Measurements from ENCODE around the gene PDE8B.

The PDE8B gene

DNA sequence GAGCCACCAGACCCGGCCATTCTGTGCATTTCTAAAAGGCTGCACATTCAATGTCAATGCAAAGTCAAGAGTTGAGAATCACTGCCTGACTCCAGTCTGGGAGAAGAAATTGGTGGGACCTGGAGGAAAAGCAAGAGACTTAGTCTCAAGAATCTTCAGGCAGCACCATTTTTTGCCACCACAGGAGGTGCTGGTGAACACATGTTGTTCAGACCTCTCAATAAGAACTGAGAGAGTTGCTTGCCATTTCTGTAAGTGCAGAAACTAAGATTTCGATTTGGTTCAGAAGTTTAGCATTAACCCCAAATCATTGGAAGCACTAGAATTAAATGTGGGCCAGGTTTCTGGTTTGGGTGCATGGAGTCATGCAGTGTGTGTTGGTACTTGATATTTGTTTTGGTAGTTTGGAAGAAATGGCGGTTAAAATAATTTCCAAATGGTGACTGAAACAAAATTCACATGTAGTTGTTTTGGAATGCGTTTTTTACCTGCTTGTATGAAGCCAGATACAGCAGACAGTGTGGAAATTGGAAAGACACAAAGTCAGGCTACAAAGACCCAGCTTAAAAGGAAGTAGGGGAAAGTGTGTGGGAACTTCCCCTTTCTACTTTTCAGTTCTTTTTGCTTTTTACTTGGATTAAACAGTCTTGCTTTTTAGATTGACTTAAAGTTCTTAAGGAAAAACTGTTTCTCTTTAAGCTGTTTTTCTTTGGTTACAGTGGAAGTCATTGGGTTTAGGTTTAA lies 20.4 kb downstream of the PDE8B start:
- no peak for DNase-seq (ENCODE audit: low read depth in 2 of 2)

DNA sequence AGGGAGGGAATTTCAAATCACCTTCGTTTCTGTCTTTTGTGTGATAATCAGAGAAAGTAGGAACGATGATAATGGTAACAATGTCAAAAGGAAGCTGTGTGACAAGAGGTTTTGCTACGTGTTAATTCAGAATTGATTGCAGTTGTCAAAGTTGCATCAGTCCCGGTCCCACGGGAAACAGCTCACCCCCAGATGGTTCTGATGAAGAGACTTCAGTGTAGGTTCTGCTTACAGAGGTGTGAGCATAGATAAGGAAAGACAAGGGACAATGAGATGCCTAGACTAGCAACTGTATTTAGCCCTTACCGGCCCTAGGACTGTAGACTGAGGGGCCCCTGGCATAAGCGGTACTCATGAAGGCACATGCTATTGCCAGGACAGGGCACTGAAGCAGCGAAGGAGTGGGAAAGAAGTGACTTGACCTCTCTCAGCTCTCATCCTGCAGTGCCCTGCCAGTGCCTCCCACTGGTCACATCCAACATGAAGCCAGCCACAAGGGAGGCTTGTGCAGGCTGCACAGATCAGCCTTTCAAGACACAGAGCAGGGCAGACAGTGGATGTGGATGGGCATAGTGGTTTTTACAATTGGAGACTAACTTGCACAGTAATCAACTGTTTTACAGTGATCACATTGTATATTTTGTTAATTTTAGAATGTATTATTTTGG lies 21.1 kb downstream of the PDE8B start:
- no peak for DNase-seq (ENCODE audit: low read depth in 2 of 2)

DNA sequence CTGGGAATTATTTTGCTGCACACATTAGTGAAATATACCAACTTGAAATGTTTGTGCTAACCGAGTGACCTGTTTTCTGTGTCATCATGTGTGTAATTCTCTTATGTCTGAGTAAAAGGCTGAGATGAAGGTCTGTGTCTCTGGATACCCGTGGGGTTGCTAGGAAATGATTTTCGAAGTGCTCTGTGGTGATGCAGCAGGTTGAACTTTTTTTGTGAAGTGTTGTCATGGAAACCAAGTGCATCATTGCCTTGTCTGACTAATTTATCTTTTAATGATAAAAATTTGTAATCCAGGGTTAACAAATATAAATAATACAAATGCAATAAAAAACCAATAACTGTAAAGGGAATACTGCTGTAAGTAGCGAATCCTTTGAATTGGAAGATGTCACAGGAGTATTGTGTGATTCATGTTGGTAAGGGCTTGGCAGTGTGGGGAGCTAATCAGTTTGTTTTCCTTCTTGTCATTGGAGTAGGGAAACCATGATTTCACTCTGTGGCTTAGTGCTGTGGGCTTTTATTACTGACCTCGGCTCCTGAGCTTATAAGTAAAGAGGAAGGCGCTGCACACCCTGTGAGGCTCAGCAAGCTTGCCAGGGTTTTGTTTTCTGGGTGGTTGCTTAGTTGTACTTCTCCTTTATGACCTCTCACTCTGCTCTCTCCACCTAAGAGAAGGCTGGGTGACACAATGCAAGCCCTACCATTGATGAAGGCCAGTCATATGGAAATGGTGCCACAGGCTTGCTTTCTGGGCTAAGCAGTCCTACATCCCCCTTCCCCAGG lies 22.3 kb downstream of the PDE8B start:
- DNase-seq (ENCODE audit: low read depth in 2 of 2): no peak

DNA sequence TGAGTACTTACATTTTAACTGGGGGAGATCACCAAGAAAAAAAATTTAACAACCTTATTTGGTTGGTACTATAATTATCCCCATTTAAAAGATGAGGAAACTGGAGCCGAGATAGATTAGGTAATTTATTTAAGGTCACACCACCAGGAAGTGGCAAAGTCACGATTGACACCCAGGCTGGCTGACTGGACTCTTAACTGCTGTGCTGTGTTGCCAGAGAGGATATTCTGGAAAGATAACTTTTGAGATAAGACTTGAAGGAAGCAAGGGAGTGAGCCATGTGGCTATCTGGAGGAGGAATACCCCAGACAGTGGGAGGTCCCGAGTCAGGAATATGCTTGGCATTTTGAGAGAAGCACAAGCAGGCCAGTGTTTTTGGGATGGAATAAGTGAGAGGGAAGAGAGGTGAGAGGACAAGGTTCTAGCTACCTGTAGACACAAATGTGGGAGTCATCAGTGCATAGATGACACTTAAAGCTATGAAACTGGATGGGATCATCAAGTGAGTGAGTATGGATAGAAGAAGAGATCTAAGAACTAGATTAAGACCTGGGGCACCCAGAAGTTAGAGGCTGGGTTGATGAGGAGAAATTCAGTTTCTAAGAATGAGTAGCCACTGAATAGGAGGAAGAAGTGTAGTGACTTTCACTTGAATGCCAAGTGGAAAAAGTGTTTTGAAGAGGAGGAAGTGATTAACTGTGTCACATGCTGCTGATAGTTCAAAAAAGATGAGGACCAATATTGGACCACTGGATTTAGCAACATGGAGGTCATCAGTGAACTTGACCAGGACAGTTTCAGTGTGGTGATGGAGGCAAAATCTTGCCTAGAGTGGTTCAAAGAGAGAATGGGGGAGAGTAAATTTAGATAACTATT lies 25.6 kb downstream of the PDE8B start:
- no peak for DNase-seq (ENCODE audit: low read depth in 2 of 2)

DNA sequence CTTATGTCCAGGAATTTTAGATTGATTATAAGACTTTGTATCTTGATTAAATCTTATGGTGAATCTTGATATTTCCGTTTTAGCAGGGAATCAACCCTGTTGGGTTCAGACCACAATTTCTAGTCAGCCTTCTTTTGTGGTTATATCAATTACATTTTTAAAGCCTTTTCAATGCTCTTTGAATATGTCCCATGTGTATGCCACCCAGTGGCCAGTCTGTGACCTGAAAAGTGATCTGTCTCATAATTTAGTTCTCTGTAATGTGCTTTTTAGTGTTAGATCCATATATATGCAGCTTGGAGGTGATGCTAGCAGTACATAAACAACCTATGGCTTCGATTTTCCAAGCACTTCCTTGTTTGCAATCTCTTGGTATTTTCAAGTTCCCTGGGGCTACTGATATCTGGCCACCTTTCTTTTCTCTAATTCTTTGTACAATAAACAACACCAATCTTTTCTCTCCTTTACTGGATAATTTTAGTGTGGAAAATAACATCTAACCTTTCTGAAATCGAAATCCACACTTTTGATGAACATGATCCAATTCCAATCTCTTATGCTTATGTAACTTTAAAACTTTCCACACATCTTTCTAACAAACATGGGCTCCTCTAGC lies 28.8 kb downstream of the PDE8B start:
- DNase-seq (ENCODE audit: low read depth in 2 of 2): no peak

DNA sequence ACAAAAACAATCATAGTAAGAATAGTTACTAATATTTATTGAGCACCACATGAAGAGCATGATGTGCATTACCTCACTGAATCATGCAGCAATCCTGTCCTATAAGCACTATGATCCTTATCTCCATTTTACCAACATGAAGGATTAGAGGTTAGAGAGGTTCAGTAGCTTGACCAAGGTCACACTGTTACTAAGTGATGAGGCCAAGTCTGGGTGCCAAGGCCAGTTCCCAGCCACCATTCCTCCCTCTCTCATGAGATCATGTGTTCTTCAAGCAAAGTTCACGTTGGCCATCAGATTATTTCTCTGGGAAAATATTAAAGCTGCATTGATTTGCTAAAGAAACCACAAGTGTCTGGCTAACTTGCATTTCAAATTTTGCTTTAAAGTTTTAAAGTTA lies 31.0 kb downstream of the PDE8B start:
- no peak for DNase-seq (ENCODE audit: low read depth in 2 of 2)

DNA sequence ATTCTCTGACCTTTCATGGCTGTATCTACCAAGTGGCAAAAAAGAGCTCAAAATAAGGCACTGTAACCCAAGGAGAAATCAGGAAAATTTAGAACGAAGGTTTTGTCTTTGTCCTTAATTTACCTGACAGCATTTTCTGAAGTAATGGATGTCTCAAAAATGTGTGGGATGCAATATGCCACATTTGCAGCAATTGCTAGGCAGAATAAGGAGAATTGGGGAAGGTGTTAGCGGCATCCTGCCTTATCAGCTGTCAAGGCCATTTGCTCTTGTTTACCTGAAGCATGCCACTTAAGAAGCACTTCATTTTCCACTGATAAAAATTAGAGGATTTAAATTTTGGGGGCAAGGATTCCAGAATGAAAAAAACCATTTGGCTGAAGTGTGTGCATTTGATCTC lies 39.0 kb downstream of the PDE8B start:
- DNase-seq (ENCODE audit: low read depth in 2 of 2): no peak

DNA sequence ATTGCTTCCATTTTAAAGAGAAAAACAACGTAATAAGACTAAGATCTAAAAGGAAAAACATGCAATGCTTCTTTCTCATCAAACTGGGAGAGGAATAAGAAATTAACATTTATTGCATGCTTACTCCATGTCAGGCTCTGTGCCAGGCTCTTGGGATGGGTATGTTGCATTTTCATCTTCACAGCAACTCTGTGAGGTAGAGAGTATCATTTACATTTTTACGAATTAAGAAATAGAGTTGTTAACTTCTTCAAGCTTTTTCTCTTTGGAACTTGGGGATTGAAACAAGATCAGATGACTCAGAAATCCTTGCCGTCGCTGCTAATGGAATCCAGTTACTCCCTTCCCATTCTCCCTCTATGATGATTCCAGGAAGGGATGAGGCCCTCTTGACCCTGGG lies 39.5 kb downstream of the PDE8B start:
- DNase-seq (ENCODE audit: low read depth in 2 of 2): no peak

DNA sequence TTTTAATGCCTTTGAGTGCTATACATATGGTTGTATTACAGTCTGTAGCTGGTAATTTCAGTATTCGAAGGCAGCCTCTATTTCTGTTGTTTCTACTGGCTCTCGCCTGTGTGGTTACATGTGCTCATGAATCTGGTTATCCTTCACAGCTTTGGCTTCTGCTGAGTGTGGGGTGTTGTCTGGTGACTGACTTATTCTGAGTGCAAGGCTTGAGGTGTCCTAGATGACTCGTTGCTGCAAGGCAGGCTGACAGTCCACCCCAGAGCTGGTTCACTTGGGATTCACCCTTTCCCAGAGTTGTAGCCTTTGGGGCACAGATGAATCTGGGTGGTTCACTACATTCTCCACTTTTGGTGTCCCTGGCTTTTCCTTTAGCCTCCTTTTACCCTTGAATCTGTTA lies 41.4 kb downstream of the PDE8B start:
- DNase-seq (ENCODE audit: low read depth in 2 of 2): no peak

DNA sequence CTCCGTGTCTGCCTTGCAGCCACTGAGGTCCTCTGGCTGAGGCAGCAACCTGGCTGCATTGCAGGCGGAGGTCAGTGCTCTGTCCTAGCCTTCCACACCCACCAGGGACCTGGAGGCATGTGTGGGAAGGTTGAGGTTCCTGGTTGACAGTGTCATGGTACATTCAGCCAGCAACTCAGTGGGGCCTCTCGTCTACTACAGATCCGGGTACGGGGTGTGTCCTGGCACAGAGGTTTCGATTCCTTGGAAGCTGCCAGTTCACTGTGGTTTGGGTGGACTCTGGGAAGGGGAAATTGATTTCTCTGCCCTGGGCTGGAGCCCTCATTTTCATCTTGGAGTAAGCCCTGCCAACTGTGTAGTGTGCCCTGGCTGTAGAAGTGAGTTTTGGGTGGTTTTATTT lies 45.1 kb downstream of the PDE8B start:
- no peak for DNase-seq (ENCODE audit: low read depth in 2 of 2)

DNA sequence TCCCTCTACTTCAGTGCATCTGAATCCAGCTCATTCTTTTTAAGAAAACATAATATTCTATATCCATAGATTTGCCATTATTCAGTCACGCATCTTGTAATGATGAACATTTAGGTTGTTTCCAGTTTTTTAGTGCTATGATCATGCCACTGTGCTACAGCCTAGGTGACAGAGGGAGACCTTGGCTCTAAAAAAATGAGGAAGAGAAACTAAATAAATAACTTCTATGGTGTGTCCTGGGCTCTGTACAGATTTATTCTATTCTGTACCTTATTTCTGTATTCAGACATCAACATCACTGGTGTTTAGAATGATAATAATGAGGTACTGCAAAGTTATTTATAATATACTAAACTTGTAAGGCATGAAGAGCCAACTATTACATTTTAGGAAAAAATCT lies 45.9 kb downstream of the PDE8B start:
- no peak for DNase-seq (ENCODE audit: low read depth in 2 of 2)

DNA sequence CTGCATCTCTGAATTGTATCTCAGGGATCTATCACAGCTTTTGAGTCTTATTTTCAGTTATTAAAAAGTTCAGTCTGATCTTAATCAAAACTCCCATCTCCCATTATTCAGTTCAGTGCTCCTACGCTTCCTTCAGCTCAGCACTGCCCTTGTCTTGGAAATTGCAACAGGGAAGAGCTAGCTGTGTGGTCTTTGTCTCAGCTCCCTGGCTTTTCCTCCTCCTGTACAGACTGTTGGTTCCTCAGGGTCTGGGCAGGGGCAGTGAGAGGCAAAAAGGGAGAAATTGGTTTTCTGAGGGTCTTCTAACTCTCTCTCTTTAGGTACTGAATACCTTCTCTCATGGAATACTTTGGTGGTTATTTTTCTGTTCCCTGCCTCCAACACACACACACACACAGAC lies 48.2 kb downstream of the PDE8B start:
- DNase-seq (ENCODE audit: low read depth in 2 of 2): no peak

DNA sequence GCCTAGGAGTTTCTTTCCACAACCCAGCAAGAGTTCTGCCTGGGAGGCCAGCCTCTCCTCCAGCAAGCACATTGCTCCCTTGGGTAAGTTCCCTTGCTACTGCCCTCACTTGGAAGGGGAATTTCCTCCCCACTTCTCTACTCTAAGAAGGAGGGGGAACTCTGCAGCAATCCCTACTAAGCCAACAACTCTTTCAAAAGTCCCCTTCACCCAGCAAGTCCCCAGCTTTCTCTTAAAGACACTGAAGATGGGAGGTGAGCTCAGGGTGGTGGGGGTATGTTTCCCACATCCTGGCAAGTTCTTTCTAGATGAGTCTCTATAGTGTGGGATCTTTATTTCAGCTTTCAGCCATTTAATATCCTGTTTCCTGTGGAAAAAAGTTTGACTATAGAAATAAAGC lies 49.0 kb downstream of the PDE8B start:
- no peak for DNase-seq (ENCODE audit: low read depth in 2 of 2)

DNA sequence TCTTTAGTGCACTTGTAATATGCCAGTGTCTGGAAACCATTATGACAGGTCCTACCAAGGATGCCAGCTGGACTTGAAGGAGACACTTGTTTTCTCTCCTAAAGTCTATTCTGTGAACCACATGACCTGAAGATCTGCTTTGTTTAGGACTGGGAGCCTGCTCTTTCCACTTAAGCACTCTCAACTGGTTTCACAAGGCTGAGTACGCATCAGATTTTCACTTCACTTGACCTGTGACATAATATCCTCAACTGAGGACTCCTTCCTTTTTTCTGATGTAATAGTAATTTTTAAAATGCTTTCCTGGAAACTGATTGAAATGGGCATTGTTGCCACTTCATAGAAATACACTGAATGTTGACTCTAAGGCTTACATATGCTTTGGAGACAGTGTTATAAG lies 52.2 kb downstream of the PDE8B start:
- DNase-seq (ENCODE audit: low read depth in 2 of 2): no peak

DNA sequence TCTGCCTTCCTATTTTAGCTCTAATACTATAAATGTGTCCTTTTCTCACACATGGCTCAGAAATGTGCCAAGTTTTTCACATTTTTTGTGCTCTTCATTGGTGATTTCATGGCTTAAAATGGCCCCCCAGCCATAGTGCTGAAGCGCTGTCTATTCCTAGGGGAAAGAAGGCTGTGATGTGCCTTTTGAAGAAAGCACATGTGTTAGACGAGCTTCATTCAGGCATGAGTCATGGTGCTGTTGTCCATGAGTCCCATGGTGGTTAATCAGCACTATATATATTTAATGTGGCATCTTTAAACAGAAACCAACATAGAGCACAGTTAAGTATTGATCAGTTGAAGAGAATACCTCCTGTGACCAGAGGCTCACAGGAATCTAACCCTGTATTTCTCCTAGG lies 55.8 kb downstream of the PDE8B start:
- DNase-seq (ENCODE audit: low read depth in 2 of 2): no peak

DNA sequence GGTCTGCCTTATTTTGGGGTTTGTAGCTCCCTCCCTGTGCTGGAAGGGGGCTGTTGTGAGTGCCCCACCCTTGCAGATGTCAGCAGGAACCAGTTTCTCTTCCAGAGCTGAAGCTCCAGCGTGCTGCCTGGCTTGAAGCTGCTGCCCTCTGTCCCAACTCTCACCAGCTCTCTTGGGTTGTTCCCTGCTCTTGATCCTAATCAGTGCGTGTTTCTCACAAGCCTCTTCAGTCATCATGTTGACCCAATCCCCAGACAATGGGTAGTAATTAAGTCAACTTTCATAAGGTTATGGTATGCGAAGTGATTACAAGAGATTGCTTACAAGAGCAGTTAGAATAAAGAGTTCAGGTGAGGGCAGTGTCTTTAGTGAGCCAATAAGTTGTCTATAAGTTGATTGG lies 57.0 kb downstream of the PDE8B start:
- DNase-seq (ENCODE audit: low read depth in 2 of 2): no peak

DNA sequence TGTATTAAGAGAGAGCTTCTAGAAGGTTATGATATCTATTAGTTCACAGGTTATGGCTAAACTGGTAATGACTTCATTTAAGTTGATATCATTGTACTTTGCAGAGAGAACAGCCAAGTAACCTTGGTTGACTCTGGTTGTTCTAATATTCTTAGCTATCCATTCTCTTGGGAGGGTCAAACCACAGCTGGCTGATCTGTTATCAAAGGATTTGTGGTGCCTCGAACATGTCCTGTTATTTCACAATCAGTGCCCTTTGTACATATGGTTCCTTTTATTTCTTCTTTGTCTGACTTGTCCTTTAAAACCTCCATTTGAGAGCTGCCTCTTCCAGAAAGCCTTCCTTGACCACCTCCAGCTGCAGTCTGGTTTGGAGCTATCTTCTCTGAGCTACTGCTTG lies 61.7 kb downstream of the PDE8B start:
- no peak for DNase-seq (ENCODE audit: low read depth in 2 of 2)

DNA sequence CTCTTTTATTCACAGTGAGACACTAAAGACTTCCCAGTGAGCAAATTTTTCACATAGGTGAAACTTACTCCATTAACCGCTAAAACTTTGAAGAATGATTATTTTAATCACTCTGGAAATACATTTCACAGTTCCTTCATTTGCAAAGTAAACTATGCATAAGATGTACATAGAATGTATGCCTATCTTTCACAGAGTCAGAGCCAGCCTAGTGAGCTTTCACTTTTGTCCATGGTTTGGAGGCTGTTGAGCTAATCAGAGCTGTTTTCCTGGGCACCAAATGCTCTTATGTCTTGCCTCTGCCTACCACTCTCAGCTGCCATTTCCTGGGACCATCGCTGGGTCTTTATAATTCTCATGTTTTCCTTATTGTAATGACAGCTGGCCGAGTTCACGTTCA lies 67.3 kb downstream of the PDE8B start:
- DNase-seq (ENCODE audit: low read depth in 2 of 2): no peak

DNA sequence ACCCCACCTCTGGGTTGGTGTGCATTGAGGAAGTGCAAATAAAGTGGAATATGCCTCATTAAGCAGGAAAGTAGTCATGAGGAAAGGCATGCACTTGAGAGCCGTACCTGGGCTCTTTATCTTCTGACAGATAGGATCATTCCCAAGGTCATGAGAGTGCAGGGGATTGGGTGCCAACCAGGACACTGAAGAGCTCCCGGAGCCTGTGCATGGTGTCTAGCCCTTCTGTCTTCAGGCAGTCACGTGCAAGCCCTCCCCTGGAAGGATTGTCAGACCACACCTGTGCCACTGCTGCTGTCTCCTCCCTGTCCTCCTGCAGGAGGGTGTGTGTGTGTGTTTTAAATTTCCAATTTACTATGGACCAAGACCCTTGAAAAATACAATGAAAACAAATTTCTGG lies 69.6 kb downstream of the PDE8B start:
- no peak for DNase-seq (ENCODE audit: low read depth in 2 of 2)

DNA sequence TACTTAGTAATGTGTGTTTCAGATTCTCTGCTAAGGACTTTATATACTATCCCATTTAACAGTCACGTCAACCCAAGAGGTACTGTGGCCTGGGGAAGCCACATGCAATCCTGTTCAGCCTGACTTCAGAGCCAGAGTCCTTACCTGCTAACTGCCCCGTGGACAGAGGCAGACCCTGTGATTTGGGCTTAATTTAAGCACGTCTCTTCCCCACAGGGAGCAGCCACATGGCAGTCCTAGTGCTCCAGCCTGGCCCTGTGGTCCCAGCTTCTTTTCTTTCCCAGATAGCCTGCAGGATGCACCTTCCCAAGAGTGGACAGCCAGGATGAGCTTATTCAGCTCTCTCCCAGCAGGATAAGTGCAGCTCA lies 71.5 kb downstream of the PDE8B start:
- no peak for DNase-seq (ENCODE audit: low read depth in 2 of 2)

DNA sequence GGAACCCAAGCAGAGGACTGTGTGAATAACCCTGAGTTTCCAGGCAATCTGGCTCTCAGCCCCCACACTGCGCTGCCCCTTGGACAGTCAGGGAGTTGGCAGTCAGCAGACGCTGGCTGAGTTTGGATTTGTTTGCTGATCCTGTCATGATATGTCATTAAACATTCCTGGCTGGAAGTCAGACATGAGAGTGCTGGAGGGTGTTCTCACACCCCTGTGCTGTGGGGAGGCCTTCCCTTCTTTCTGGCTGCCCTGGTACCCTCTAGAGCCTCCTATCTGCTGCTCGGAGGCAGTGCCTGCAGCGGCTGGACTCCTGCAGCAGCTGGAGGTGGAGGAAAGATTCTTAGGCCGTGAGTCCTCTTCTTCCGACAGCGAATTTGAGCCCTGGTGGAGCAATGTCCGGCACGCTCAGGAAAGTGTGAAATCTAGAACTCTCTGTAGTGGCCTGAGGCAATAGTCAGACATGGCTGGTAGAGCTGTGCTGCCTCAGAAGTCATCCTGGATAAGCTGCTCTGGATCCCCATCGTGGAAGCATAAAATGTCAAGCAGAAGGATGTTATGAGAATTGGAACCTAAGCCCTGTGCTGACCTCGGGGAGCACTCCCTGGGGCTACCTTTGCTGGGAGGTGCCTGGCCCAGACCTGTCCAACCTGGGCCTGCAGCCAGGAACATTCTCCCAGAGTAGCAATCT lies 72.0 kb downstream of the PDE8B start:
- DNase-seq (ENCODE audit: low read depth in 2 of 2): no peak

Measured in stimulated activated CD8-positive, alpha-beta memory T cell treated with anti-CD3 and anti-CD28 coated beads, Interleukin-15, amount 100 ng/mL, for 48 hours (primary cell).